ENCODE results near the gene ARRB1. TPM values are rescaled to one million over a fixed set of nuclear protein-coding genes. Genes with fewer than 3 reads are reported as not detected.

Gene ARRB1
- total and polyA plus RNA-seq, 2 of the 13 experiments (the other 11 are each of a cell fraction or from before 2014, with no cell fraction given): 22.5 to 35.7 TPM

DNA sequence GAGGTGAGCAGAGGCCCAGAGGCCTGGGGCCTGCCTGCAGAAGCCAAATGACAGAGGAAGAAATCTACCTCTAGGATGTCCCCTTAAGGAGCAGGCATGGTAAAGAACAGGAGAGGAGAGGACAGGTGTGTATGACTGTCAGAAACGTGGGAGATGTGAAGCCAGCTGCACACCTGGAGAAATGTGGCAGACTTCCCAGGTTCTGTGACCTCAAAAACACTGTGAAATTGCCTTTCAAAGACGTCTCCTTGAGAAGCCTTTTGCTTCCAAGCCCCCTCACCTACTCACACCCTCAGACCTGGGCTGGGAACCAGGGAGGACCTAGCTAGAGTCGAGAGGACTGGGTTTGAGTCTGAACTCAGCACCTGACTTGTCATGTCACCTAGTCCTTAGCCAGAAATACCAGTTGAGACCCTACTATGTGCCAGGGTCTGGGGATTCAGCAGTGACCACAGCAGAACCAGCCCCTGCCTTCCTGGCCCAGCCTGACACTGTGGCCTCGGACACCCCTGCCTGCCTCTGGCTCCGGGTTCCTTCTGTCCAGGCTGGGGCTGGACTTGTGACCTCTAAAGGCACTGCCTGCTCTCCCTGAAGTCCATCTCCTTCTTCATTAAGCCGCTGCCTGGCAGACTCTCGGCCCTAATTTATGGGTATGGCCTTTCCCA is 105.3 kb downstream of the ARRB1 start:
- BruUV-seq (replicated peaks): no TSS peak
- no peak for DNase-seq (ENCODE audit: low spot score)
- no peak overlapping the region for H3K4me3 ChIP-seq (replicated peaks in 1 of 3; ENCODE audit: insufficient read depth in 1 of 3, low read depth in 2 of 3, low read length in 3 of 3)
- 0 out of 2 replicates have a peak, but pooled peaks cover 2% of the 10 kb centered on the region for H4K20me1 ChIP-seq (ENCODE audit: insufficient read depth, low read length)
- H3K9me3 ChIP-seq (ENCODE audit: low read length): no peaks in the 10 kb centered on the region
- ChIA-PET POLR2A (no interaction called here), CTCF (ENCODE audit: low intra/inter-chr PET ratio, low total read pairs) (no interaction called here)
- FAIRE-seq: no peak
- H2AFZ ChIP-seq (ENCODE audit: low read length): no peak overlapping the region
- H3K36me3 ChIP-seq (replicated peaks in 1 of 2; ENCODE audit: control insufficient read depth in 1 of 2, insufficient read depth in 2 of 2, low read length in 2 of 2): no peaks in the 10 kb centered on the region
- in situ Hi-C loops (cut with HindIII; ENCODE audit: extremely low pct_ligation_motif_present, low pct_unique_long_range_greater_than_20kb) (loop anchor here (5.0 to 10.0 kb wide), 4 partner anchors 34 to 311 kb away; no protein-coding TSS in a partner anchor), intact Hi-C loops (cut with micrococcal nuclease; ENCODE audit: unreplicated experiment) (no loop called here)
- no peaks in the 10 kb centered on the region for H3K79me2 ChIP-seq (ENCODE audit: insufficient read depth, low read length)
- peaks cover 12% of the 10 kb centered on the region; the same call in 1 of the 2 replicates for H3K4me1 ChIP-seq (ENCODE audit: insufficient read depth, low read length)
- no peak overlapping the region for H3K4me2 ChIP-seq (ENCODE audit: low read depth, low read length)
- H3K27me3 ChIP-seq (ENCODE audit: control insufficient read depth in 1 of 2, insufficient read depth in 2 of 2, low read length in 2 of 2): peaks cover 8 to 43% of the 10 kb centered on the region in 2 experiments
- H3K27ac ChIP-seq (ENCODE audit: extremely low read length, insufficient read depth, low read length): no peak overlapping the region
- 3% methylated on average over 5 of the region's 7 CpGs for WGBS (ENCODE audit: low lambda C conversion rate)
- ATAC-seq: no peak
- TF ChIP-seq SP140L (CRISPR knock-in tag; IDR thresholded peaks at IDR 0.05; ENCODE audit: borderline replicate concordance) (no peak), ZNF652 (CRISPR knock-in tag; IDR thresholded peaks at IDR 0.05; ENCODE audit: borderline replicate concordance, low read depth) (no peak), MED1 (CRISPR knock-in tag; IDR thresholded peaks at IDR 0.05) (no peak)
- H3K9ac ChIP-seq (ENCODE audit: insufficient read depth, low read depth, low read length): no peak overlapping the region

DNA sequence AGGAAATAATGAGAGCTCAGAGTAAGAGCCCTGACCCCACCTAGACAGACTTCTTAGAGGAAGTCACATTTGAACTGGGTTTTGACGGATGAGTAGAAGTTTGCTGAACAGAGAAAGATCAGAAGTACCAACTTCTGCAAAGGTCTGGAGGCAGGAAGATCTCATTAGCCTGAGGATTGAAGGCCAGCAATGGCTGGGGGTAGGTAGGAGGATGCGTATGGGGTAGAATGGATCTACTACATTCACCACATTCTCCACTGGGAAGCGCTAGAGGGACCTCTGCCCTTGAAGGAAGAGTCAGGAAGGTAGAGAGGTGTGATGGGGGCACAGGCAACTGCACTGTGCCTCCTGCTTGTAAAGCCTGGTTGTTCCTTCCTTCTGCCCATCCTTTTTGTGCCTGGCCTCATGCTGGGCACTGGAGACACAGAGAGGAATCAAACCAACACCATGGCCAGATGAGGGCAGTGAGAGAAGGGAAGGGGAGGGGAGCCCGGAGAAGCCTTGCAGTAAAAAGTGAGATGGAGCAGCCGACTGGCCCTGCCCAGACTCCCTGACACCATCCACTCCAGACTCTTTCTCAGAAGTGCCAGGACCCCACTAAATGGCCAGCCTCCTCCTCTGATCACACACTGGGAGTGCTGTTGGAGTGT is 106.0 kb downstream of the ARRB1 start:
- CTCF ChIA-PET (ENCODE audit: low intra/inter-chr PET ratio, low total read pairs): no interaction called here
- H2AFZ ChIP-seq (ENCODE audit: low read length): no peak overlapping the region
- H3K9me3 ChIP-seq (ENCODE audit: low read length): no peaks in the 10 kb centered on the region
- no peaks in the 10 kb centered on the region for H3K79me2 ChIP-seq (ENCODE audit: insufficient read depth, low read length)
- TF ChIP-seq AGO2 (optimal IDR thresholded peaks at IDR 0.05; ENCODE audit: low read depth, low read length) (no peak), CREB1 (IDR thresholded peaks at IDR 0.05) (no peak), CREB1 (CRISPR knock-in tag; IDR thresholded peaks at IDR 0.05) (no peak), EZH2 (conservative IDR thresholded peaks at IDR 0.05; ENCODE audit: low read depth, low read length) (no peak), TARDBP (CRISPR knock-in tag; IDR thresholded peaks at IDR 0.05) (no peak), ZNF263 (CRISPR knock-in tag; IDR thresholded peaks at IDR 0.05) (no peak), ZNF724P (CRISPR knock-in tag; IDR thresholded peaks at IDR 0.05; ENCODE audit: borderline replicate concordance) (no peak), ZNF343 (CRISPR knock-in tag; IDR thresholded peaks at IDR 0.05) (no peak), KDM5B (CRISPR knock-in tag; IDR thresholded peaks at IDR 0.05; ENCODE audit: borderline replicate concordance) (no peak), TGIF2 (CRISPR knock-in tag; IDR thresholded peaks at IDR 0.05) (no peak), ZNF562 (CRISPR knock-in tag; IDR thresholded peaks at IDR 0.05; ENCODE audit: borderline replicate concordance) (no peak), RXRA (CRISPR knock-in tag; IDR thresholded peaks at IDR 0.05) (no peak)
- TF ChIP-seq, protein P1, sequence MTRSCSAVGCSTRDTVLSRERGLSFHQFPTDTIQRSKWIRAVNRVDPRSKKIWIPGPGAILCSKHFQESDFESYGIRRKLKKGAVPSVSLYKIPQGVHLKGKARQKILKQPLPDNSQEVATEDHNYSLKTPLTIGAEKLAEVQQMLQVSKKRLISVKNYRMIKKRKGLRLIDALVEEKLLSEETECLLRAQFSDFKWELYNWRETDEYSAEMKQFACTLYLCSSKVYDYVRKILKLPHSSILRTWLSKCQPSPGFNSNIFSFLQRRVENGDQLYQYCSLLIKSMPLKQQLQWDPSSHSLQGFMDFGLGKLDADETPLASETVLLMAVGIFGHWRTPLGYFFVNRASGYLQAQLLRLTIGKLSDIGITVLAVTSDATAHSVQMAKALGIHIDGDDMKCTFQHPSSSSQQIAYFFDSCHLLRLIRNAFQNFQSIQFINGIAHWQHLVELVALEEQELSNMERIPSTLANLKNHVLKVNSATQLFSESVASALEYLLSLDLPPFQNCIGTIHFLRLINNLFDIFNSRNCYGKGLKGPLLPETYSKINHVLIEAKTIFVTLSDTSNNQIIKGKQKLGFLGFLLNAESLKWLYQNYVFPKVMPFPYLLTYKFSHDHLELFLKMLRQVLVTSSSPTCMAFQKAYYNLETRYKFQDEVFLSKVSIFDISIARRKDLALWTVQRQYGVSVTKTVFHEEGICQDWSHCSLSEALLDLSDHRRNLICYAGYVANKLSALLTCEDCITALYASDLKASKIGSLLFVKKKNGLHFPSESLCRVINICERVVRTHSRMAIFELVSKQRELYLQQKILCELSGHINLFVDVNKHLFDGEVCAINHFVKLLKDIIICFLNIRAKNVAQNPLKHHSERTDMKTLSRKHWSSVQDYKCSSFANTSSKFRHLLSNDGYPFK (CRISPR knock-in tag; IDR thresholded peaks at IDR 0.05; ENCODE audit: borderline replicate concordance): no peak
- no peaks in the 10 kb centered on the region for H3K36me3 ChIP-seq (replicated peaks in 1 of 2; ENCODE audit: control insufficient read depth in 1 of 2, insufficient read depth in 2 of 2, low read length in 2 of 2)
- H3K27me3 ChIP-seq (ENCODE audit: control insufficient read depth in 1 of 2, insufficient read depth in 2 of 2, low read length in 2 of 2): peaks cover 8 to 48% of the 10 kb centered on the region in 2 experiments
- no peak overlapping the region for H3K9ac ChIP-seq (ENCODE audit: insufficient read depth, low read depth, low read length)
- in situ Hi-C loops (cut with HindIII; ENCODE audit: extremely low pct_ligation_motif_present, low pct_unique_long_range_greater_than_20kb): loop anchor here (5.0 to 10.0 kb wide), 4 partner anchors 33 to 311 kb away; no protein-coding TSS in a partner anchor
- no peak overlapping the region for H3K27ac ChIP-seq (ENCODE audit: extremely low read length, insufficient read depth, low read length)
- no peak overlapping the region for H3K4me2 ChIP-seq (ENCODE audit: low read depth, low read length)
- peak; percentile 25; the same call in 2 of the 3 replicates for ATAC-seq
- no TSS peak for BruUV-seq (replicated peaks)
- DNase-seq (ENCODE audit: low spot score): peak; percentile 24
- FAIRE-seq: no peak
- no peak overlapping the region for H3K4me3 ChIP-seq (replicated peaks in 1 of 3; ENCODE audit: insufficient read depth in 1 of 3, low read depth in 2 of 3, low read length in 3 of 3)
- WGBS (ENCODE audit: low lambda C conversion rate): 9% methylated on average over 5 of the region's 5 CpGs
- H4K20me1 ChIP-seq (ENCODE audit: insufficient read depth, low read length): 0 out of 2 replicates have a peak, but pooled peaks cover 2% of the 10 kb centered on the region
- H3K4me1 ChIP-seq (ENCODE audit: insufficient read depth, low read length): peaks cover 16% of the 10 kb centered on the region; the same call in 1 of the 2 replicates
- POLR2A ChIA-PET: no interaction called here
- intact Hi-C loops (cut with micrococcal nuclease; ENCODE audit: unreplicated experiment): no loop called here
